NT2/D1 (cell line): ENCODE results near the gene CRTC1.

Source experiments
- DNase-seq: peaks from one replicate; pipeline ENCODE4 v3.0.0-alpha.2; 2011; ENCODE audit warnings: low read depth, low spot score
- H3K27me3 ChIP-seq: 2 replicates; pipeline ENCODE4 v1.6.0; 2011; ENCODE audit warnings: mild to moderate bottlenecking; ENCODE audit not compliant: insufficient read length, insufficient read depth
- H3K36me3 ChIP-seq: 2 replicates; pipeline ENCODE4 v1.6.1; 2011; ENCODE audit warnings: mild to moderate bottlenecking, low read length, mixed read lengths; ENCODE audit not compliant: insufficient read depth, insufficient read length
- H3K4me1 ChIP-seq: 2 replicates; pipeline ENCODE4 v1.5.1; 2011; ENCODE audit not compliant: insufficient read depth, insufficient read length
- H3K4me3 ChIP-seq: 2 replicates; pipeline ENCODE4 v1.5.1; 2011; ENCODE audit warnings: low read depth; ENCODE audit not compliant: insufficient read length
- H3K9ac ChIP-seq: 2 replicates; pipeline ENCODE4 v1.6.0; 2011; ENCODE audit warnings: low read depth; ENCODE audit not compliant: insufficient read length
- H3K9me3 ChIP-seq: 2 replicates; pipeline ENCODE4 v1.5.1; 2011; ENCODE audit warnings: mild to moderate bottlenecking, low read length; ENCODE audit not compliant: insufficient read depth
- SUZ12 ChIP-seq: IDR thresholded peaks from 2 replicates; pipeline ENCODE4 v1.6.1; 2011; ENCODE audit not compliant: insufficient read length, insufficient read depth; ENCODE audit errors: extremely low read depth
- YY1 ChIP-seq: IDR thresholded peaks from 2 replicates; pipeline ENCODE4 v1.6.1; 2011; ENCODE audit not compliant: insufficient read length, insufficient read depth
- ZNF274 ChIP-seq: IDR thresholded peaks from 2 replicates; pipeline ENCODE4 v1.6.1; 2011; ENCODE audit warnings: mild to moderate bottlenecking, low read depth, low read length

CRTC1 gene

DNA sequence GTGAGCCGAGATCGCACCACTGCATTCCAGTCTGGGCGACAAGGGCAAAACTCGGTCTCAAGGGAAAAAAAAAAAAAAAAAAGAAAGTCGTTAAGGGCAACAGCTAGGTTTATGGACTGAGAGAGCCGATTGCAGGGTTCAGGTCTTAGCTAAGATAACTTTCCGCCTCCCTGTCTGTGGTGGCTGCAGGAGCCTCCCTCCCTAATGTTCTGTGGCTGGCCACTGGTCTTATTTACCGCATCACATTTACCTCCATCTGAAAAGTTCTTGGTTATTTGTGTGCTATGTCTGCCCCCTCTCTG, 722 bp upstream of the CRTC1 start:
- Histone ChIP-seq H3K4me3 (peak overlapping the region; percentile 81), H3K27me3 (no peaks in the 10 kb centered on the region), H3K9me3 (no peaks in the 10 kb centered on the region), H3K9ac (peak overlapping the region; percentile 91), H3K4me1 (peaks cover 13% of the 10 kb centered on the region), H3K36me3 (peaks cover 5% of the 10 kb centered on the region)
- no peak for DNase-seq
- TF ChIP-seq ZNF274, result no peak
- no peak for TF ChIP-seq YY1
- TF ChIP-seq SUZ12, result no peak

GRCh38 chr19:18683958-18684641, 620 bp downstream of the CRTC1 start:
- peak overlapping the region; percentile 81 for H3K4me3 ChIP-seq
- H3K9me3 ChIP-seq, result no peaks in the 10 kb centered on the region
- H3K36me3 ChIP-seq, result peaks cover 5% of the 10 kb centered on the region
- peak overlapping the region; percentile 47 for H3K9ac ChIP-seq
- no peak for DNase-seq
- H3K4me1 ChIP-seq, result peaks cover 17% of the 10 kb centered on the region
- no peaks in the 10 kb centered on the region for H3K27me3 ChIP-seq
- no peak for TF ChIP-seq YY1
- no peak for TF ChIP-seq SUZ12
- no peak for TF ChIP-seq ZNF274

- no peak for DNase-seq
- peak overlapping the region; percentile 47 for H3K9ac ChIP-seq
- no peaks in the 10 kb centered on the region for H3K27me3 ChIP-seq
- no peak for TF ChIP-seq YY1
- no peak for TF ChIP-seq ZNF274
- TF ChIP-seq SUZ12, result no peak
- peaks cover 5% of the 10 kb centered on the region for H3K36me3 ChIP-seq
- H3K4me1 ChIP-seq, result peaks cover 17% of the 10 kb centered on the region
- no peaks in the 10 kb centered on the region for H3K9me3 ChIP-seq
- H3K4me3 ChIP-seq, result peak overlapping the region; percentile 81
These were observed 1.1 kb downstream of the CRTC1 start for GRCh38 chr19:18684642-18684993.

DNA sequence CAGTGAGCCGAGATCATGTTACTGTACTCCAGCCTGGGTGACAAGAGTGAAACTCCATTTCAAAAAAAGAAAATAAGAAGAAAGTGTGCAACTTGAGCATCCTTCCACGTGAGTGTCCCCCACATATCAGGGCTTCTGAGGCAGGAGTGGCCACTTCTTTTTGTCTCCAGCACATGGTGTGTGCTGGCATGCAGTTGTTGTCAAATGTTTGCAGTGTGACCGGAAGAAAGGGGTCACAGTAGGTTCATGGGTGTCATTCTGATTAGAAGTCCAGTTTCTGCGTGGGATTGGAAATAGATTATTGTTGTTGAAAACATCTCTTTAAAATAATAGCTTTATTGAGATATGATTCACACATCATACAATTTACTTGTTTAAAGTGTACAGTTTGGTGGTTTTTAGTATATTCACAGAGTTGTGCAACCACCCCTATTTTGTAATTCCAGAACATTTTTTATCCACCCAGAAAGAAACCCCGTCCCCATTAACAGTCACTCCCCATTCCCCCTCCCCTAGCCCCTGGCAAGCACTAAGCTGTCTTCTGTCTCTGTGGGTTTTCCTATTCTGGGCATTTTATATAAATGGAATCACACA, 2.2 kb downstream of the CRTC1 start:
- Histone ChIP-seq H3K4me1 (peaks cover 17% of the 10 kb centered on the region), H3K9me3 (no peaks in the 10 kb centered on the region), H3K4me3 (no peak overlapping the region), H3K9ac (no peak overlapping the region), H3K36me3 (peaks cover 5% of the 10 kb centered on the region), H3K27me3 (no peaks in the 10 kb centered on the region)
- TF ChIP-seq ZNF274, result no peak
- no peak for TF ChIP-seq YY1
- TF ChIP-seq SUZ12, result no peak
- no peak for DNase-seq

GRCh38 chr19:18687740-18688465, 4.4 kb downstream of the CRTC1 start:
- no peaks in the 10 kb centered on the region for H3K27me3 ChIP-seq
- peak overlapping the region; percentile 26 for H3K9ac ChIP-seq
- peaks cover 5% of the 10 kb centered on the region for H3K36me3 ChIP-seq
- no peaks in the 10 kb centered on the region for H3K9me3 ChIP-seq
- no peak overlapping the region for H3K4me3 ChIP-seq
- peaks cover 15% of the 10 kb centered on the region for H3K4me1 ChIP-seq
- no peak for DNase-seq
- no peak for TF ChIP-seq ZNF274
- TF ChIP-seq SUZ12, result no peak
- no peak for TF ChIP-seq YY1

DNA sequence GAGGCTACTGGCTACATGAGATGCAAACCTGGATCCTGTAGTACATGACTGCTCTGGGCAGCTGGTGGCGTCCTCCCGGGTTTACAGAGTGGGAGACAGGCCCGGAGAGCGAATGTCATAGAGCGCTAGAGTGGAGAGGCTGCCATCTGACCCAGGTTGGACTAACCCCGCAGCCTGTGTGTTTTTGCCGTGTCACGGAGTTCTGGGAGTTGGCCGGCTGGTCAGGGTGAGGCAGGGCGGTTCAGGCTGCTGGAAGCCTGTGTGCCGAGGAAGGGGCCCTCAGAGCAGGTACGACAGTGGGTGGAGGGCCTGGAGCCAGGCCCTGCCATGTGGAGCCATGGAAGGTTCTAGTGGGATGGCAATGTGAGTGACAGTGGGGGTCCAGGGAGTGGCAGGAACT, 12.5 kb downstream of the CRTC1 start:
- no peak for DNase-seq
- Histone ChIP-seq H3K27me3 (peaks cover 25% of the 10 kb centered on the region), H3K9ac (no peak overlapping the region), H3K4me3 (no peak overlapping the region), H3K9me3 (no peaks in the 10 kb centered on the region), H3K4me1 (peaks cover 18% of the 10 kb centered on the region), H3K36me3 (no peaks in the 10 kb centered on the region)
- TF ChIP-seq SUZ12 (no peak), ZNF274 (no peak), YY1 (no peak)

DNA sequence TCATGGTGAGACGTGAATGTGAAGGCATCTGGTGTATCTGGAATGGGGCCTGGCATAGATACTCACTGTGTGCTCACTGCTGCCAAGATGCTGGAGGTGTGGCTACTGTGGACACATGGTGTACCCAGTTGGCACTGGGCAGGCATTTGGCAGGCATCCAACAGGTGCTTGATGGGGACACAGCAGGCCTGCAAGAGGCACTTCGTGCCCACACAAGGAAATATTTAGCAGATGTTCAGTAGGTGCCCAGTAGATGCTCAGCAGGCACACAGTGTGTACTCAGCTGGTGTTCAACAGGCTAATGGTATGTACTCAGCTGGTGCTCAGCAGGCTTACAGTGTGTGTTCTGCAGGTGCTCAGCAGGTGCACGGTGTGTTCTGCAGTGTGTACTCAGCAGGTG, 14.2 kb downstream of the CRTC1 start:
- no peak overlapping the region for H3K9ac ChIP-seq
- H3K4me1 ChIP-seq, result peaks cover 22% of the 10 kb centered on the region
- H3K36me3 ChIP-seq, result no peaks in the 10 kb centered on the region
- DNase-seq, result no peak
- no peak overlapping the region for H3K4me3 ChIP-seq
- TF ChIP-seq ZNF274 (no peak), YY1 (no peak), SUZ12 (no peak)
- H3K27me3 ChIP-seq, result peaks cover 25% of the 10 kb centered on the region
- no peaks in the 10 kb centered on the region for H3K9me3 ChIP-seq
